Lower leg skin (tissue), 3 donors: Measurements from ENCODE around the gene UBR3.

Experiments
- POLR2A ChIP-seq, 2 donors: fragments of 450-650 bp; IDR thresholded peaks; one replicate each; pipeline ENCODE4 v1.6.1; 2016 to 2017; ENCODE audit warnings: antibody characterized with exemption in 2 of 2, mild to moderate bottlenecking in 1 of 2, moderate library complexity in 1 of 2
- TF ChIP-seq, protein P1 (sequence below), 3 donors: fragments of 450-650 bp; IDR thresholded peaks; one replicate each; pipeline ENCODE4 v1.5.1; 2016; ENCODE audit warnings: antibody characterized with exemption in 3 of 3, mild to moderate bottlenecking in 3 of 3, moderate library complexity in 2 of 3

DNA sequence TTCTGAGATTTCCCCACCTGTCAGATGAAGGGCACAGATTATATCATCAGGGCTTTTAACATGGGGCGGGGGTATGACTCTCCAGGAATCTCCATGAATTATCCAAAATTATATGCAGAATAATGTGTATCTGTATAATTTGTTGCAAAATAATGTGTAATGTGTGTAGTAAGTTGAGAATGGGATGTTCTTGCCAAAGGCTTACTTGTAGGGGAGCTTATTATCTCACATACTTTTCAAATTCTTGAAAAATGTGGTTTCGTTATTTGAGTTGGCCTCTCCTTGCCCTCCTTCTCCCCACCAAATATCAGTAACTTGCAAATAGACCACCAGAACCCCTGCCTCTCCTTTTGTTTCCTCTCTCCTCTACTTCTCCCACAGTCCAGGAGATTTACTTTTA lies 35.6 kb downstream of the UBR3 start:
- TF ChIP-seq POLR2A (IDR thresholded peaks at IDR 0.05) = no peak
- TF ChIP-seq, protein P1, sequence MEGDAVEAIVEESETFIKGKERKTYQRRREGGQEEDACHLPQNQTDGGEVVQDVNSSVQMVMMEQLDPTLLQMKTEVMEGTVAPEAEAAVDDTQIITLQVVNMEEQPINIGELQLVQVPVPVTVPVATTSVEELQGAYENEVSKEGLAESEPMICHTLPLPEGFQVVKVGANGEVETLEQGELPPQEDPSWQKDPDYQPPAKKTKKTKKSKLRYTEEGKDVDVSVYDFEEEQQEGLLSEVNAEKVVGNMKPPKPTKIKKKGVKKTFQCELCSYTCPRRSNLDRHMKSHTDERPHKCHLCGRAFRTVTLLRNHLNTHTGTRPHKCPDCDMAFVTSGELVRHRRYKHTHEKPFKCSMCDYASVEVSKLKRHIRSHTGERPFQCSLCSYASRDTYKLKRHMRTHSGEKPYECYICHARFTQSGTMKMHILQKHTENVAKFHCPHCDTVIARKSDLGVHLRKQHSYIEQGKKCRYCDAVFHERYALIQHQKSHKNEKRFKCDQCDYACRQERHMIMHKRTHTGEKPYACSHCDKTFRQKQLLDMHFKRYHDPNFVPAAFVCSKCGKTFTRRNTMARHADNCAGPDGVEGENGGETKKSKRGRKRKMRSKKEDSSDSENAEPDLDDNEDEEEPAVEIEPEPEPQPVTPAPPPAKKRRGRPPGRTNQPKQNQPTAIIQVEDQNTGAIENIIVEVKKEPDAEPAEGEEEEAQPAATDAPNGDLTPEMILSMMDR (IDR thresholded peaks at IDR 0.05) = no peak
